ENCODE data around the gene HES5.

HES5 gene

DNA sequence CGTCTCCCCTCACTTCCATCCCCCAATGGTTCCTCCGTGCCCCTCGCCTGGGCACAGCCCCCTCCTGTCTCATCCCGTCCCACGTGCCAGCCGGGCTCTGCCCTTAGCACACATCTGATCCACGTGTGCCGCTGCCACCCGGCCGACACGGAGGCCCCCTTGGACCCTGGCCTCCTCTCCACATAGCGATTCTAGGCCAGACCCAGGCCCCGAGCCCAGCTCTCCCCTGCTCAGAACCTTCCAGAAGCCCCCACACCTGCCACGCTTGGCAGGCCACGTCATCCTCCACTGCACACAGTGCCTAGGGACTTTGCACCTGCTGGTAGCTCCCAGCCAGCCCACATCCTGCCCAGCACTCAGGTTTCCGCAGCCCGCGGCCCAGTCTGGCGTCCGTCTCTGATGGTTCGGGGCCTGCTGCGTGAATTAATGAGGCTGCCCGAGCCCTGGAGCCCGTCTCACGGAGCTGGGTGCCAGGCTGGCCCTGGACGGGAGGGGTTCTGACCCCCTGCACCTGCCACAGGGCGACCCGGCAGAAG is 33.9 kb downstream of the HES5 start:
- Histone ChIP-seq H3K27ac (ENCODE audit: low read length) (no peak overlapping the region), H3K4me3 (ENCODE audit: low read length in 2 of 2) (no peak overlapping the region)

GRCh38 chr1:2495546-2495945 is 34.5 kb downstream of the HES5 start:
- peaks cover 3% of the 10 kb centered on the region in 2 donors for H3K27me3 ChIP-seq (ENCODE audit: control insufficient read depth in 1 of 2, insufficient read depth in 2 of 2, low read length in 2 of 2)
- no peaks in the 10 kb centered on the region for H3K4me1 ChIP-seq (ENCODE audit: control insufficient read depth, insufficient read depth, low read length)
- no peaks in the 10 kb centered on the region for H3K36me3 ChIP-seq (ENCODE audit: control insufficient read depth in 2 of 2, insufficient read depth in 2 of 2, low read length in 2 of 2)
- H3K27ac ChIP-seq (ENCODE audit: low read length): no peak overlapping the region
- no peak overlapping the region for H3K4me3 ChIP-seq (ENCODE audit: low read length in 2 of 2)
- H3K9me3 ChIP-seq (ENCODE audit: control insufficient read depth in 2 of 2, low read length in 2 of 2): no peaks in the 10 kb centered on the region
- H3K9ac ChIP-seq (ENCODE audit: low read length in 2 of 2): no peak overlapping the region

More for the DNA sequence above, 33.9 kb downstream of the HES5 start:
- Histone ChIP-seq H3K4me1 (ENCODE audit: control insufficient read depth, insufficient read depth, low read length) (no peaks in the 10 kb centered on the region), H3K9ac (ENCODE audit: low read length in 2 of 2) (no peak overlapping the region), H3K9me3 (ENCODE audit: control insufficient read depth in 2 of 2, low read length in 2 of 2) (no peaks in the 10 kb centered on the region), H3K27me3 (ENCODE audit: control insufficient read depth in 1 of 2, insufficient read depth in 2 of 2, low read length in 2 of 2) (peaks cover 3 to 5% of the 10 kb centered on the region in 2 donors), H3K36me3 (ENCODE audit: control insufficient read depth in 2 of 2, insufficient read depth in 2 of 2, low read length in 2 of 2) (no peaks in the 10 kb centered on the region)

- H3K4me1 ChIP-seq (ENCODE audit: control insufficient read depth, insufficient read depth, low read length): no peaks in the 10 kb centered on the region
- peaks cover under 1 to 3% of the 10 kb centered on the region in 2 donors for H3K27me3 ChIP-seq (ENCODE audit: control insufficient read depth in 1 of 2, insufficient read depth in 2 of 2, low read length in 2 of 2)
- no peak overlapping the region for H3K27ac ChIP-seq (ENCODE audit: low read length)
- no peak overlapping the region for H3K4me3 ChIP-seq (ENCODE audit: low read length in 2 of 2)
- no peaks in the 10 kb centered on the region for H3K9me3 ChIP-seq (ENCODE audit: control insufficient read depth in 2 of 2, low read length in 2 of 2)
- H3K9ac ChIP-seq (ENCODE audit: low read length in 2 of 2): no peak overlapping the region
- H3K36me3 ChIP-seq (ENCODE audit: control insufficient read depth in 2 of 2, insufficient read depth in 2 of 2, low read length in 2 of 2): no peaks in the 10 kb centered on the region
Measured at GRCh38 chr1:2495026-2495425, 35.0 kb downstream of the HES5 start.

DNA sequence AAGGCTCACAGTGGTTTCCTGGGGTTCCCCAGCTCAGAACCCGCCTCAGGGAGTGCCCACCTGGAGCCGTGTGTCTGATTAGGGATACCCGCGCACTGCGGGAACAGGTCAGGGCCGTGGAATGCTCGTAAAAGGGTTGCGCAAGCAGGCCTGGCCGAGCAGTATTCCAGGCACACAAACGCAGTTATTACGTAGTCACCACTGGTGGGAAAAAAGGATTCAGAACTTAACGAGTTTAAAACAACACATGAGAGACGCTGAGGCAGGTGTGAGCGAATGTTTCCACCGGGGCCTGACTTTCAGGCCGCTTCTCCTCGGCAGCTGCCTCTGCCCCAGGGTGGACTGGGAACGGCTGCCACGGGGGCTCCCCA is 35.8 kb downstream of the HES5 start:
- no peak overlapping the region for H3K9ac ChIP-seq (ENCODE audit: low read length in 2 of 2)
- no peaks in the 10 kb centered on the region for H3K4me1 ChIP-seq (ENCODE audit: control insufficient read depth, insufficient read depth, low read length)
- H3K36me3 ChIP-seq (ENCODE audit: control insufficient read depth in 2 of 2, insufficient read depth in 2 of 2, low read length in 2 of 2): no peaks in the 10 kb centered on the region
- H3K9me3 ChIP-seq (ENCODE audit: control insufficient read depth in 2 of 2, low read length in 2 of 2): no peaks in the 10 kb centered on the region
- no peak overlapping the region for H3K27ac ChIP-seq (ENCODE audit: low read length)
- H3K27me3 ChIP-seq (ENCODE audit: control insufficient read depth in 1 of 2, insufficient read depth in 2 of 2, low read length in 2 of 2): no peaks in the 10 kb centered on the region
- no peak overlapping the region for H3K4me3 ChIP-seq (ENCODE audit: low read length in 2 of 2)

DNA sequence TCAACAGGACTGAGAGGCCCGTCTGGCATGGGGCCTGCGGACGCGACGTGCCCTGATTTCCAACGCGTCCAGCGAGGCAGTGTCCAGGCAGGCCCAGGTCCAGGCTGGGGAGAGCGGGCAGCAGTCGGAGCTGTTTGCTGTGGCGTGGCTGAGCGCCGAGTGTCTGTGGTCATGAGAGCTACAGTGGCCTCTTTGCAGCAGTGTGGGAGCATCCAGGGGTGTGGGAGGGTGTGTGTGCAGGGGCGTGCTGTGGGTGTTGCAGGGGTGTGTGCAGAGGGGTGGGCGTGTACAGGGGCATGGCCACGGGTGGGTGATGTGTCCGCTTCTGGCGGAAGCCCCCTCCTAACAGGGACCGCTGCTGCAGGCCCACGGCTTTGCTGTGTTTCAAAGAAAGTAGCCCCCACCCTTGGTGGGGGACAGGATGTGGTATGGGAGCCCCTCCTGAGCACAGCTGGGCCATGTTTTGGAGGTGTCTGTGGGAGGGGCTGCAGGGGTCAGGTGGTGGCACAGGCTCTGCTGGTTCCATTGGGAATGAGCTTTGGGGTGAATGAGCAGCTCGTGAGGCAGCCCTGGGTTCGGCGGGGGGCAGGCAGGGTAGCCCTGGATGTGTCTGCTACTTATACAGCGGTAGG is 36.3 kb downstream of the HES5 start:
- H3K9ac ChIP-seq (ENCODE audit: low read length in 2 of 2): no peak overlapping the region
- H3K4me3 ChIP-seq (ENCODE audit: low read length in 2 of 2): no peak overlapping the region
- H3K36me3 ChIP-seq (ENCODE audit: control insufficient read depth in 2 of 2, insufficient read depth in 2 of 2, low read length in 2 of 2): no peaks in the 10 kb centered on the region
- H3K4me1 ChIP-seq (ENCODE audit: control insufficient read depth, insufficient read depth, low read length): no peaks in the 10 kb centered on the region
- H3K27me3 ChIP-seq (ENCODE audit: control insufficient read depth in 1 of 2, insufficient read depth in 2 of 2, low read length in 2 of 2): no peaks in the 10 kb centered on the region
- H3K27ac ChIP-seq (ENCODE audit: low read length): no peak overlapping the region
- H3K9me3 ChIP-seq (ENCODE audit: control insufficient read depth in 2 of 2, low read length in 2 of 2): peaks cover 0 to 4% of the 10 kb centered on the region in 2 donors

- Histone ChIP-seq H3K9me3 (ENCODE audit: control insufficient read depth in 2 of 2, low read length in 2 of 2) (peaks cover 0 to 10% of the 10 kb centered on the region in 2 donors), H3K4me3 (ENCODE audit: low read length in 2 of 2) (no peak overlapping the region), H3K4me1 (ENCODE audit: control insufficient read depth, insufficient read depth, low read length) (no peaks in the 10 kb centered on the region), H3K9ac (ENCODE audit: low read length in 2 of 2) (no peak overlapping the region), H3K27me3 (ENCODE audit: control insufficient read depth in 1 of 2, insufficient read depth in 2 of 2, low read length in 2 of 2) (no peaks in the 10 kb centered on the region), H3K36me3 (ENCODE audit: control insufficient read depth in 2 of 2, insufficient read depth in 2 of 2, low read length in 2 of 2) (no peaks in the 10 kb centered on the region), H3K27ac (ENCODE audit: low read length) (no peak overlapping the region)
Measured at GRCh38 chr1:2493218-2493617, 36.8 kb downstream of the HES5 start.

GRCh38 chr1:2492091-2492490 is 38.0 kb downstream of the HES5 start:
- Histone ChIP-seq H3K27me3 (ENCODE audit: control insufficient read depth in 1 of 2, insufficient read depth in 2 of 2, low read length in 2 of 2) (no peaks in the 10 kb centered on the region), H3K9me3 (ENCODE audit: control insufficient read depth in 2 of 2, low read length in 2 of 2) (peaks cover 0 to 13% of the 10 kb centered on the region in 2 donors), H3K36me3 (ENCODE audit: control insufficient read depth in 2 of 2, insufficient read depth in 2 of 2, low read length in 2 of 2) (no peaks in the 10 kb centered on the region), H3K27ac (ENCODE audit: low read length) (no peak overlapping the region), H3K9ac (ENCODE audit: low read length in 2 of 2) (no peak overlapping the region), H3K4me1 (ENCODE audit: control insufficient read depth, insufficient read depth, low read length) (no peaks in the 10 kb centered on the region), H3K4me3 (ENCODE audit: low read length in 2 of 2) (no peak overlapping the region)

DNA sequence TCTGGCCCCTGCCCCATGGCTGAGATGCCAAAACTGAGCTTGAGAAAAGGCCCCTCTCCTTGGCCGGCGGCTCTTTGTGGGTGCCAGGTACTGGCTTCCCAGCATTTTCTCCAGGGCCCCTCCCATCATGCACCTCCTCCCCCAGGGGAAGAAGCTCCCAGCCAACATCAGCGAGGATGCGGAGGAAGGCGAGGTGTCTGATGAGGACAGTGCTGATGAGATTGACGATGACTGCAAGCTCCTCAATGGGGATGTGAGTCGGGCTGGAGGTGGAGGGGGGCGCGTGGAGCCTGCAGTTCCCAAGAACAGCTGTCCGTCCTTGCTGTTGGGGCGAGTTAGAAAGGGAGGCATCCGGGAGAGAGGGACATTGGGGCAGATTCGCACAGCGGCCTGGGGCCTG is 40.4 kb downstream of the HES5 start:
- Histone ChIP-seq H3K9ac (ENCODE audit: low read length in 2 of 2) (no peak overlapping the region), H3K9me3 (ENCODE audit: control insufficient read depth in 2 of 2, low read length in 2 of 2) (peaks cover 0 to 13% of the 10 kb centered on the region in 2 donors), H3K27ac (ENCODE audit: low read length) (no peak overlapping the region), H3K36me3 (ENCODE audit: control insufficient read depth in 2 of 2, insufficient read depth in 2 of 2, low read length in 2 of 2) (no peaks in the 10 kb centered on the region), H3K4me3 (ENCODE audit: low read length in 2 of 2) (no peak overlapping the region), H3K27me3 (ENCODE audit: control insufficient read depth in 1 of 2, insufficient read depth in 2 of 2, low read length in 2 of 2) (no peaks in the 10 kb centered on the region), H3K4me1 (ENCODE audit: control insufficient read depth, insufficient read depth, low read length) (no peaks in the 10 kb centered on the region)

DNA sequence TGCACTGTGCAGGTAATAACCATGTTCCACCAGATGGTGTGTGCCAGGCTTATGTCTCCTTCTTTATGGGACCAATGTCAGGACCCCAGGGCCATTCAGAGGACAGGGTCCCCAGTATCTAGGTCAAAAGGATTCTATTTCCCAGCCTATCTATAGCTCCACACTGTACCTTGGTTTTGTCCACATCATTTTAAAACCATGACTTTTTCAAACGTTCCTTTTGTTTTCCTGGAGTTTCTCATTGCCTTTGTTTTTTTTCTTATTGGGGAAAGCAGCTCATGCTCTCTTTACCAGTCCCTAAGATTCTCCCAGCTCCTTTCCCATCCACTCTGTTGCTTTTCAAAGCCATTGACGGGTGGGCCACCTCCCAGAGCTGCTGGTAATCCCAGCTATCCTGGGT is 41.4 kb downstream of the HES5 start:
- H3K27ac ChIP-seq (ENCODE audit: low read length): no peak overlapping the region
- no peaks in the 10 kb centered on the region for H3K4me1 ChIP-seq (ENCODE audit: control insufficient read depth, insufficient read depth, low read length)
- H3K36me3 ChIP-seq (ENCODE audit: control insufficient read depth in 2 of 2, insufficient read depth in 2 of 2, low read length in 2 of 2): no peaks in the 10 kb centered on the region
- peaks cover 0 to 13% of the 10 kb centered on the region in 2 donors for H3K9me3 ChIP-seq (ENCODE audit: control insufficient read depth in 2 of 2, low read length in 2 of 2)
- no peak overlapping the region for H3K4me3 ChIP-seq (ENCODE audit: low read length in 2 of 2)
- H3K9ac ChIP-seq (ENCODE audit: low read length in 2 of 2): no peak overlapping the region
- H3K27me3 ChIP-seq (ENCODE audit: control insufficient read depth in 1 of 2, insufficient read depth in 2 of 2, low read length in 2 of 2): no peaks in the 10 kb centered on the region

- no peaks in the 10 kb centered on the region for H3K4me1 ChIP-seq (ENCODE audit: control insufficient read depth, insufficient read depth, low read length)
- no peak overlapping the region for H3K4me3 ChIP-seq (ENCODE audit: low read length in 2 of 2)
- no peaks in the 10 kb centered on the region for H3K27me3 ChIP-seq (ENCODE audit: control insufficient read depth in 1 of 2, insufficient read depth in 2 of 2, low read length in 2 of 2)
- peaks cover 0 to 13% of the 10 kb centered on the region in 2 donors for H3K9me3 ChIP-seq (ENCODE audit: control insufficient read depth in 2 of 2, low read length in 2 of 2)
- no peak overlapping the region for H3K27ac ChIP-seq (ENCODE audit: low read length)
- no peaks in the 10 kb centered on the region for H3K36me3 ChIP-seq (ENCODE audit: control insufficient read depth in 2 of 2, insufficient read depth in 2 of 2, low read length in 2 of 2)
- H3K9ac ChIP-seq (ENCODE audit: low read length in 2 of 2): no peak overlapping the region
Measured at GRCh38 chr1:2486558-2486957, 43.5 kb downstream of the HES5 start.

- Histone ChIP-seq H3K9me3 (ENCODE audit: control insufficient read depth in 2 of 2, low read length in 2 of 2) (peaks cover 0 to 13% of the 10 kb centered on the region in 2 donors), H3K9ac (ENCODE audit: low read length in 2 of 2) (no peak overlapping the region)
Measured at GRCh38 chr1:2486041-2486440, 44.0 kb downstream of the HES5 start.

More at GRCh38 chr1:2486041-2486440, 44.0 kb downstream of the HES5 start:
- no peak overlapping the region for H3K27ac ChIP-seq (ENCODE audit: low read length)
- no peak overlapping the region for H3K4me3 ChIP-seq (ENCODE audit: low read length in 2 of 2)
- H3K27me3 ChIP-seq (ENCODE audit: control insufficient read depth in 1 of 2, insufficient read depth in 2 of 2, low read length in 2 of 2): no peaks in the 10 kb centered on the region
- H3K36me3 ChIP-seq (ENCODE audit: control insufficient read depth in 2 of 2, insufficient read depth in 2 of 2, low read length in 2 of 2): no peaks in the 10 kb centered on the region
- no peaks in the 10 kb centered on the region for H3K4me1 ChIP-seq (ENCODE audit: control insufficient read depth, insufficient read depth, low read length)

Data from stomach smooth muscle (tissue), 2 donors.